PC-9 (cell line): Measurements from ENCODE around the gene ZNF263.
"Not testable (repeated sequence)": the region's sequence is repeated elsewhere in the genome, so short reads cannot be mapped to it uniquely, and the experiment has no call there.

Experiments used
- EZH2 ChIP-seq: fragments of 200-600 bp; sonication (generic); IDR thresholded peaks from 2 replicates; pipeline ENCODE4 v1.8.0; 2017; ENCODE audit warnings: antibody characterized with exemption, low read depth
- TF ChIP-seq, protein P1 (sequence below): fragments of 200-600 bp; sonication (generic); conservative IDR thresholded peaks from 2 replicates; pipeline ENCODE4 v1.6.1; 2017; ENCODE audit warnings: mixed run types, antibody characterized with exemption, mild to moderate bottlenecking, moderate library complexity

DNA sequence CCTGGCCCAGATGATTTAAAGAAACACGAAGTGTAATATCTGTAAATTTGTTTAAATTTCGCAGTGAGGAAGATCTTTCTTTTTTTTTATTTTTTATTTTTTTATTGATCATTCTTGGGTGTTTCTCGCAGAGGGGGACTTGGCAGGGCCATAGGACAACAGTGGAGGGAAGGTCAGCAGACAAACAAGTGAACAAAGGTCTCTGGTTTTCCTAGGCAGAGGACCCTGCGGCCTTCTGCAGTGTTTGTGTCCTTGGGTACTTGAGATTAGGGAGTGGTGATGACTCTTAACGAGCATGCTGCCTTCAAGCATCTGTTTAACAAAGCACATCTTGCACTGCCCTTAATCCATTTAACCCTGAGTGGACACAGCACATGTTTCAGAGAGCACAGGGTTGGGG is 12.6 kb upstream of the ZNF263 start:
- TF ChIP-seq EZH2 = not testable (repeated sequence)
- TF ChIP-seq, protein P1, sequence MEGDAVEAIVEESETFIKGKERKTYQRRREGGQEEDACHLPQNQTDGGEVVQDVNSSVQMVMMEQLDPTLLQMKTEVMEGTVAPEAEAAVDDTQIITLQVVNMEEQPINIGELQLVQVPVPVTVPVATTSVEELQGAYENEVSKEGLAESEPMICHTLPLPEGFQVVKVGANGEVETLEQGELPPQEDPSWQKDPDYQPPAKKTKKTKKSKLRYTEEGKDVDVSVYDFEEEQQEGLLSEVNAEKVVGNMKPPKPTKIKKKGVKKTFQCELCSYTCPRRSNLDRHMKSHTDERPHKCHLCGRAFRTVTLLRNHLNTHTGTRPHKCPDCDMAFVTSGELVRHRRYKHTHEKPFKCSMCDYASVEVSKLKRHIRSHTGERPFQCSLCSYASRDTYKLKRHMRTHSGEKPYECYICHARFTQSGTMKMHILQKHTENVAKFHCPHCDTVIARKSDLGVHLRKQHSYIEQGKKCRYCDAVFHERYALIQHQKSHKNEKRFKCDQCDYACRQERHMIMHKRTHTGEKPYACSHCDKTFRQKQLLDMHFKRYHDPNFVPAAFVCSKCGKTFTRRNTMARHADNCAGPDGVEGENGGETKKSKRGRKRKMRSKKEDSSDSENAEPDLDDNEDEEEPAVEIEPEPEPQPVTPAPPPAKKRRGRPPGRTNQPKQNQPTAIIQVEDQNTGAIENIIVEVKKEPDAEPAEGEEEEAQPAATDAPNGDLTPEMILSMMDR = not testable (repeated sequence)
